Activated CD4-positive, alpha-beta T cell treated with anti-CD3 and anti-CD28 coated beads for 48 hours (primary cell): Measurements from ENCODE around the gene UROS.

Experiments used
- DNase-seq: peaks from one replicate; pipeline ENCODE4 v3.0.0-alpha.2; 2020

The UROS gene

DNA sequence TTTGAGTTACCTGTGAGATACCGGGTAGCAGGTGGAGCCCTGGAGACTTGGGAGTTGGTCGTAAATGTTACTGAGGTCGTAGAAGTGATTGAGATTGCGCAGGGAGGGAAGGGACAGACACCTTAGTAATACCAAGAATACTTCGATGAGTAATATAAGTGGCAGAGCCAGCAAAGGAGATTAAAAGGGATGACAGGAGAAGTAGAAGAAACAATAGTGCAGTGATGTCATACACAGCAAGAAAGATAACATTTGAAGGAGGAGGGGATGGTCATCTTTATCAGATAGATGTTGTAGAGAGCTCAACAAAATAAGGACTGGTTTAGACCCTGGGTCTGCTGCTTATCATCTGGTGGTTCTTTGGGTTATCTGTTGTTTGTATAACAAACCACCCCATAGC lies 5.3 kb upstream of the UROS start:
- DNase-seq: no peak

DNA sequence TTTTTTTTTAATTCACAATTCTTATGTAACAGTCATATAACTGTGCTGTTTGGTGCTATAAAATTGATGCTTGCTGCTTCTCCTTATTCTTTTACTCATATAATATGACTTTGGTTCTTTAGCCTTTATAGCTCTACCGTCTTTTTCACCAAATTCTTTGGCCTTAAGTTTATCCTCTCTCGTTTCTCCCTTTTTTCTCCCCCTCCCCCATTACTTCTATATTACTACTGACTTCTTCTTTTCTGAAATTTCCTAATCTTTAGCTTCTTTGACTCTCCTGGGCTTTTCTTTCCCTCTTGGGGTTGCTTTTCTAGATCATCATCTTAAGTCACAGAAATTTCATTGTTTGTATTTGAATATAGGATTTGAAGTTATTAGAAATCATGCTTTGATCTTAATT lies 4.1 kb upstream of the UROS start:
- DNase-seq: no peak

DNA sequence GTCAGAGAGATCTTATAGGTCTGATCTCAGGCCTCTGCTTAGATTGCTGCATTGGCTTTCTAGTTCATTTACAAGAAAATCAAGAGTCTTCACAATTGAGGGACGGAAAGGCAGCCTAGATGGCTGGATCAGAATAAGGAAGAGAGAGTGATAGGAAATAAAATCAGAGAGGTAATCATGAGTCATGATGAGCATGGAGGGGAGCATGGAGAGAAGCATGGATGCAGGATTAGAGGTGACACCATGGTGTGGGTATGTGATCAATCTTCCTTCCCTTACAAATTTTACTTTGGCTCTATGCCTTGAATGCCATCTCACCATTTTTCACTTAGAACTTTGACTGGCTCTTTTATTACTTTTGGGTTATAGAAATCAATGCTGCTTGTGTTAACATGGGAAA lies 1.7 kb upstream of the UROS start:
- no peak for DNase-seq

DNA sequence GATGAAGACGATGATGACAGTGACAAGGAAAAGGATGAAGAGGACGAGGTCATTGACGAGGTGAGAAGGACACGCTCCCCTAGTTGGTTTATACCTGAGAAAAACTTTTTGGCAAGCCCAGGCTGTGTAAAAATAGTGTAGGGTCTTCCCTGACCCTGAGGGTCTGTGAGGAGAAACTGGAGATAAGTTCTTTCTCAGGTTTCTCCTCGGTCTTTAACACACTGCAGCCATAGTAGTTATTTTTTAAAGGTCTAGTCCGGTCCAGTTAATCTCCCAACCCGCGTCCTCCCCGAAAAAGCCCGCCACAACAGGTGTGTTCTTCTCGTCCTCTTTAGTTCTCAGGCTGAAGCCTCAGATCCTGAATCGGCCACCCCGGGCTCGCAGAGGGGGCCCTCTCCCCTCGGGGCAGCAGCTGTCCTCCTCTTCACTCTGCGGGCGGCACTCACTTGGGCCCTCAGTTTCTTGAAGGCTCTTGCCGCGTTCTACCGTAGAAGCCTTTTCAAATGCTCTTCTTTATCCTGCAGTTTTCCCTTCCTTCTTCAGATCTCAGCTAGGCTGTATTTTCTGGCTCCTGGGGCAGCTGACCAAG lies 699 bp upstream of the UROS start:
- peak; percentile 15 for DNase-seq

DNA sequence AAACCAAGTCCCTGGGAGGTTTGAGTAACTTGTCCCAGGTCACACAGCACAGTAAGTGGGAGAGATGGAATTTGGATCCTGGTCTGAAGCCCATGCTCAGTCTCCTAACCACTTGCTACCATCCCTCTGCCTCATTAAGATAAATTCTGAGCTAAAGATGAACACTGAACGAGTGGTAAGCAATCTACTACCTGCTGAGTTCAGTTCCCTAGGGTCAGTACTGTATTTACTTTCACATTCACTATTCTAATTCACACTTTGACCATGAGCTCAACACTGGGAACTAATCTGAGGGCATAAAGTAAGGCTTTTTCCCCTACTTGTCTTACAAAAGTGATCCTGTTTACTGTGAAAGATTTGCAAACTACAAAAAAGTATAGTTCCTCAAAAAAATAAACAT lies 2.4 kb downstream of the UROS start:
- DNase-seq: no peak

DNA sequence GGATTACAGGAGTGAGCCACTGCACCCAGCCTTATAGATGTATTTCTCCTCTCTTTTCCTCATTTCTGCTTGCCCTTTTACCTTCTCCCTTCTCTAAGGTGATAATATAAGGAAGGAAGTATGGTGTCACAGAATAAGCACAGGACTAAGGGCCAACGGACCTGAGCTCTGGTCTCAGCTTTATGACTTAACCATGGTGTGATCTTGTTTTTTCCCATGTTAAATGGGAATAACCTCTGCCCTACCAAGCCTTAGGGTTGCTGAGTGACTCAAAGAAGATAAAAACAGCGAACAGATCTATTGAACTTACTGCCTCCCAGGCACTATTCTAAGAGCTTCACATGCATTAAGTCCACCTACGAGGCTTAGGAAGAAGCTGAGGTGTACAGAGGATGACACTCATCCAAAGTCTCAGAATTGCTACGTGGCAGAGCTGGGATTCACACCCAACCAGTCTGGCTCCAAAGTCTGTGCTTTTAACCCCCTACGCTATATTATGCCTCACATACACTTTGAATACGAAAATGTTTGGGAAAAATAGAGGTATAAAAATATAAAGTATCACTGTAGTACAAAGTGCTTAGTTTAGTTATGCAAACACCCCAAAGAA lies 5.6 kb downstream of the UROS start:
- no peak for DNase-seq

DNA sequence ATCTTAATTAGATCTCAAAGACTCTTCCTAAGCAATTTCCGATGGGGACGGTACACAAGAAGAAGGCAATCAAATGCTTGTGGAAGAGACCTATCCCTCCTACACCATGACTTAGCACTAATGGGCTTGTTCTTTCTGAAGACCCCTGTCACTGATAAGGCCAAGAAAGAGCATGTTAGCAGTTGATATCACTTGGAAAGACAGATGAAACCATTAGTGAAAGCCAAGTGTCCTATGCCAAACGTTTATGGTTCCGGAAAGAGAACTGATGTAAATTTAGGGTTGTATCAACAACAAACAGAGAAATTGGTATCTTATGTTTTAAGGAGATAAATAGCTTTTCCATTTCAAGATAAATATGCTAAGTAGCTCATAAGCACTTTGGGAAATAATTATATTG lies 6.5 kb downstream of the UROS start:
- no peak for DNase-seq

DNA sequence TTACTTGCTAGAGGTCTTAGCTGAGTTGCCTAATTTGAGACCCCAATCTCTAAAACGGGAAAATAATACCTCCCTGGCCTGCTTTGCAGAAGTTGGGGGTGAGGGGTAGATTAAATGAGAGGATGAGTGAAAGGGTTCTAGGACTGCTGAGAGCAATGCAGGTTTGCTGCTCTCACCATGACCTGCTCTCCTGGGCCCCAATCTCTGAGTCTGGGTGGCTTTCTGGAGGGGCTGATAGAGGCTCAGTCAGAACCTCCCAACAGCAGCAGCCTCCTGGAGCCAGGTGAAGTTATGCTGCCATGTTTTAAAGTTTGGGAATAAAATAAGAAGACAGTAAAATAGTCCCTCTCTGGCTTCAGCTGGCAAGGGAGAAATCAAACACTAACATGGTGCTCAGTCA lies 7.3 kb downstream of the UROS start:
- DNase-seq: no peak

DNA sequence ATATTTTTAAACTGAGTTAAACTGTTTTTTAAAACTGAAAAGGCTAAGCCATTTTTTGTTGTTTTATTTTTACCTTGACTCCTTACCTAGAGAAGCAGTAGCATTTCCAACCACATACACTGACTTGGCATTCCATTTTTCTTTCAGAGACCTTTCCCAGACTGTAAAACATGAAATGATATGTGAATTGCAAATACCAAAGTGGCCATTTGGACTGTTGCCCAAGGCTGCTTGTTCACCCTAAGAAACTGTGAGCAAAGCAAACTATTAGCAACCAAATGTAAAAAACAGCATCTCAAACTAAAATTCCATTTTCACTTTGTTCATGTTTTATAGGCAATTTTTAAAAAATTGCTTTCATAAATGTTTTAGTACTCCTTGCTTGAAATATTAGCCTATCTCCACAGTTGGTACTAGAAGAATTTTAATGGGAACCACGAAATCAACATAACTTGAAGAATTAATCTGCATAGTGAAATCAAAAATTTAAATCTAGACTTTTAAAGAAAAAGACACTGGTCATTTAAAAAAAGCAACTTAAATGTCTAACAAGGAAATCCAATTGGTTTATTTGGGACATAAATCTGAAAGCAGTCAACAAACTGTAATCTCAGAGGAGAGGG lies 10.8 kb downstream of the UROS start:
- DNase-seq: no peak

DNA sequence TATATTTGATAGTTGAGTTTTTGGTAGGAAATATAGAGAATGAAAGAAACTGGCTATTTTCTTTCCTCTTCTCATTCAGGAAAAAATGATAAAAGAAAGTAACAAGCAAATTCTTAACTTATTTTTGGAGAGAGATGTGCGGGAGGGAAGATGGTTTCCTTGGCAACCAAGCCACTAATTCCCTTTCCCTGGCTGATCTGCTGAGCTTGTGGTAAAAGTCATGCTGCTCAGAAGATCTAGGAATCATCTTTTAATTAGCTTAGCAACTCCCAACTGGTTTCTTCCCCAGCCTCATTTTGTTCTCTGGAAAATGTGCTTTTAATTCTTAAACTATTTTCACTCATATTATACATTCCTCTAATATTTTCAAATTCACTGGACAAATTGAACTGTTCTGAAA lies 11.8 kb downstream of the UROS start:
- no peak for DNase-seq

DNA sequence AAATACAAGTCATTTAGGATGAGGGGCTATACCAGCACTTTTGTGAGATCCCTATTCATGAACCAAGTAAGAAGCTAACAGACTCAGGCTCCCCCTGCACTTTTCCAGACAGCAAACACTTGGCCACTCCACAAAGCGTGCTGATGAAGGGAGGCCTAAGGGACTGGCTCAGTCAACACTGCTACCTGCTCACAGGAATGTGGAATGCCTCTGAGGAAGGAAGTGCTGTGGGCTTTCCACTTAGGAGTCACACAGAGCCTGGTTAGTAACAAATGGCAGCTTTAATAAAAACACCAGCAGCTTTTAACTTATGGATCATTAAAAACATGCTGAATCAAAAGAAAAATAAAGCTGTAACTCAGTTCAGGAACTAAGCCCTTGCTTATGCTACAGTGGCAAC lies 15.0 kb downstream of the UROS start:
- DNase-seq: no peak

DNA sequence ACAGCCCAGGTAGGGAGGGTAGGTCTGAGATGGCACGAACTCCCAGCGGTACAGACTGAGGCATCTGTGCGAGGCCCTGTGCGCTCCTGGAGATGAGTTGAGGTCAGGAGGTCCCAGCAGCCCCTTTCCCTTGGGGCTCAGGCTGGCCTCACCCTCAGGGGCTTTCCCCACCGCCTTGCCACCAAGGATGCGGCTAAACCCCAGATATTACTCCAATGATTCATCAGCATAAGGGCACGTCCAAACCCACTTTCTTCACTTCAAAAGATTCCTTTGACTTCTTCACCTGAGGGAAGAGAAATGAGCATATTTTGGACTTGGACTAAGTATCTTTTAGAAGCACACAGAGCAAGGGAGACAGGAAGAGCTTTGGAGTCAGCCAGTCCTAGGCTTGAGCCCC lies 20.3 kb downstream of the UROS start:
- no peak for DNase-seq

DNA sequence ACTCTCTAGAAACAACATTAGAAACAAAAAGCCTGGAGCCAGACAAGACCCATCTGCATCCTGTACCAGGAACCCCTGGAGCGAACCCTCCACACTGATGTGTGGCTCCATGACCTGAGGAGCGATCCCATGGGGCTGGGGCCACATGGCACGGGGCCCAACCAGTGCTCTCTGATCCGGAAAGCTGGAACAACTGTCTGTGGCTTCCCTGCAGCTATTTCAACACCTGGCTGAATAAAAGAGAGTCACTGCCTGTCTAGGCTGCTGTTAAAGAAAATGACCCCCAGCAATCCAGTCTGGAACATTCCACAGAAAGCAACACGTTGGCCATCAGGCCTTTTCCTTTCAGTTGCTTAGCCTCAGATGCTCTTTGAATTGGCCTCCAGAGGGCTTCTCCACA lies 20.9 kb downstream of the UROS start:
- DNase-seq: no peak

DNA sequence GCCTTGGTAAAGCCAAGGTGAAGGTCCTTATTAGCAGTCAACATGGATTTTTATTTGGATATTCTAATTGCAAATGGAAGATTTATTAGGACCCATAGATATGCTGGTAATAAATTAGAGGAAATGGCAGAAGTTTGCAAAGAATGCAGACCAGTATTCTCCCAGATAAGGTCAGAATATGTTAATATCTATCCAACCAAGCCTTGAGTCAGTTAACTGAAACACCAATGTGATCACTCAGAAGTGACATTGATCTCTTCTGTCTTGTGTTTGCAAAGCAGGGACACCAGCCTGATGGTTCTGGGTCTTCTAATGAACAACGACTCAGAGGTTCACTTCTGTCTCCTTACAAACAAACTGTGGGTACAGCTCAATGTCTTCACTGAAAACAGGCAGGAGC lies 21.5 kb downstream of the UROS start:
- no peak for DNase-seq

DNA sequence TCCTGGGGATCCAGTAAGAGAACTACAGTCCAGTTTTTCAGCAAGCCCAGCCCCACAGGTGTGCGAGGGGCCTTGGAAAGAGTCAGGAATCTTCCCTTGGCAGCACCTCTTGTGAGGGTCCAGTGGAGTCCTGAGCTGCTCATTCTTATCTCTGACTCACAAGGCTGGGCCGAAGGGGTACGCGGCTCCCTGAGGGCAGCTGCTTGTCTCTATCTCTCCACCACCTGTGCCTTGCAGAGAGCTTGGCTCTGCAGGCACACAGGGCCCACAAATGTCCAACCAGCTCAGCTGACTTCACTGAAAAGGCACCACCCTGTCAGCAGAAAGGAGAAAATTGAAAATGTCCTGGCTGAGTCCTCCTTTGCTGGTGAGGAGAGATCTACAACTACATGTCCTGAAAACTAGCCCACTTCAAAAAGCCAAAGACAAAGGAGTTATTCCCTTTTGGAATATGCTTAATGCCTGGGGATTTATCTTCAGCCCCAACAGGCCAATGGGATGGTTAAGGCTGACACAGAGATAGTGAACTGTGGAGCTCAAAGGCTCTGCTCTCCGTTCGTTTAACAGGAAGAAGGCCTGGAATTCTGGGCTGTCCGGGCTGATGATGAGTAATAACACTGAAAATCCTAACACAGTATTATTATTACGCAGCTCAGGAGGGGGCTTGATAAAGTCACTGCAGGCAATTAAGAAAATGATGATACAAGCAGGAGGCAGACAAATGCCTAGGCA lies 23.4 kb downstream of the UROS start:
- DNase-seq: no peak

DNA sequence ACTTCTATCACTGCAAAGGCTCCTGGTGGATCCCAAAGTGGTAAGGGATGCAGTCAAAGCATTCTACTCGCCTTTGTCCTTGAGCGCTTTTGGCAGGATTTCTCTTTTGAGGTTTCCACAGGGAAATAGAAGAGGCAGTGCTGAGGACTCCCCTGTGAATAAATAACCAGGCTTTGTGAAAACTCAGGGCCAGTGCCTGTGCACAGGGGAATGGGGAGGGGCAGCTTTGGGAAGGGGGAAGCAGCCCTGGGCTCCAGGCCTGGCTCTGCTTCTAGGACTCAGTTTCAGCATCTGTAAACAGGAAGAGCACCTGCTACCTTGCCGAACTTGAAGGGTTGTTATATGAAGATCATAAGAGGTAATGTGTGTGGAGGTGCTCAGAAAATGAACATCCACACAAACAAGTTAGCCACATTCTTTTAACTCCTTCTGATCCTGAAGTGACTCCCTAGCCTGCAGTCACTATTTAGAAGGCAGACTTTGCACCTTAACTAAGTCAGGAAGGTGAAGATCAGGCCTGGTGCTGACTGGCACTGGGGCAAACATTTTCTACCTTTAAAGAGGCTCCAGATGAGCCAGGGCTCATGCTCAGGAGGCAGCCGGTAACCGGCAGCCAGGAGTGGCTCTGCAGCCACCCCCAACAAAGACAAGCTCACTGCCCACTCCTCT lies 24.9 kb downstream of the UROS start:
- DNase-seq: no peak

DNA sequence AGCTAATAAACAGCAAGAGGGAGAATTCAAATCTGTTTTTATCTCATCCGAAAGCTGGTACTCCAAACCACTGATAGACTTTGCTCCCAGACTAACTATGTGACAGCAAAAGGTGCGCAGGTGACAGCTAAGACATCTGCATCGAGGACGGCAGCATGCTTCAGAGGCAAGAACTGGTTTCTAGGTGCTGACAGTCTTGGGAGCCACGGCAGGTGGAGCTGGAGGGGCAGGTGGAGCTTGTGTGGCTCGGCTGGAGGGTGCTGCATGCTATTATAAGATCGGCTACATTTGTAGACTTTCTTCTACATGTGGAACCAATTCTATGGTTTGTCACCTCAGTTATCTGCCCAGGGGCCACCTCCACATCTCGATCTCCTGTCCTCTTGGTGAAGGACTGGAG lies 25.6 kb downstream of the UROS start:
- no peak for DNase-seq

DNA sequence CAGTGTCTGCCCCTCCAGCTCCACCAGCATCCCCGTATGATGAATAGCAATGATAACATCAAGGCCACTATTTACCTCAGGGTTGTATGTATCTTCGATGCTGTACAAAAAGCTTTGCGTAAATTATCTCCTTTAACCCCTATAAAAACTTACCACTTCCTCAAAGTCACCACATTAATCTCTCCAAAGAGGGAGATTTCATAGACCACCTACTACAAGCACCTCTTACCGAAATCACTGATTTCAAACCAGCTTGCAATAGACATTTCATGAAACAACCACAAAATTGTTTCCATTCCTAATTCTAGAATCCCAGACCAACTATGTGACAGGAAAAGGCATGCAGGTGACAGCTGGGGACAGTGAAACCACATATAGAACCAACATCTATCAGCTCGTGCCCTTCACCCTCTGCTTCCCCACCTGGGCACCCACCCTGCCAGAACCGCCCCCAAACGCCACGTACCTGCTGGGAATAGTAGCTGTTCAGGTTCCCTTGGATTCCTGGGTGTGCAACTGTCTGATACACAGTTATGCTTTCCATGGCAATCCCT lies 27.3 kb downstream of the UROS start:
- no peak for DNase-seq

DNA sequence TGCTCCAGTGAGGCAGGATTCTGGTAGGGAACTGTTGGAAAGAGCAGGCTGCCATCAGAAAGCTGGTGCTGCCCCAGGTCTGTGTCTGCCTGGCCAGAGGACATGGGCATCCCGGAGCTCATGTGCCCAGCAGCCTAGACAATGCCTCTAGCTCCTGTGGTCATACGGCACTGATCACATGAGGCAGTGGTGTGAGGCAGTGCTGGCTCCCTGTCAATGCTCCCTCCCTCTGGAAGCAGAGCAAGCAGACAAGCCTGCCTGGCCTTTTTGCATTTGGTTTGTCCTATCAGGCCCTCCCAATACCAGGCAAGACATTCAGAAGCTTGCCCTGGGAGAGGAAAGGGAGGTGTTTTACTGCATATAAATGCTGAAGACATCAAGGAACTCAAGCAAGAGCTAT lies 27.9 kb downstream of the UROS start:
- no peak for DNase-seq

DNA sequence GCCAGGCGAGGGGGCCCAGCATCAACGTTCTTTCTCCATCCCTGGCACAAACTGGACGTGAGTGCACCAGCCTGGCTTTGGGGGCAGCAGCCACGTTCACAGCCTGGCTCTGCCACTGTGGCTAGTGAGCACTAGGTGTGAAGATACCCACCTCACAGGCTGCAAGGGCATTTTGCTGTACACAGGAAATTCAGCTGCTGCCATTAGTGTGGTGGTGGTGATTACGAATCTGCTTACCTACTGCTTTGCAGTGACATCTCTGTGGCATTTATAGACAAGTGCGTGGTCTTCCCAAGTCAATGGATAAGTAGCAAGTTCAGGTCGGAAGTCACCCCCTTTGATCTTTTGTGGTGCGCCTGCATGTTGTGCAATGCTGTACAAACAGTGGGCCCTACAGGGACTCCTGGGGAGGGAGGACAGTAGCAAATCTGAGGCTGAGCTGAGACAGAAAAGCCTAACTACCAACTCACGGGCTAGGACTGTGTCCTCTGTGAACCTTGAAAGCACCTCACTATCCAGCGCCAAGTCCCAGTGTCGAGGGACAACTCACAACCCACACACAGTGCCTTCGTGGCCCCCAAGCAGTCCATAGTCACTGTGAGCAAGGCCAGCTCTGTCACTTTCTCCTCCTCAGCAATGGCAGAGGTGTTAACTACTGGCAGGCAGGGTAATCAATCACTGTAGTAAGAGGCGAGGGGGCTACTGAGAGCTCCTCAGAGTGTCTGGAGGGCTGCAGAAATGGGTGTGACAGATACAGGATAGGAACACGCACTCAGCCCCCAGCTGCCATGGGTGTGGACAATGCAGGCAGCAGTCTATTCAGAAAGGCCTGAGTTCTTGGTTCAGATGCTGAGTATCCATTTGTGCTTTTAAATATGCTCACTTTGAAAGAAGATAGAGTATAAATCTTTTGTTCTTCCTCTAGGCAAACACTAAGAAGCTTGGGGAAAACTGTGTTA lies 30.4 kb downstream of the UROS start:
- no peak for DNase-seq

DNA sequence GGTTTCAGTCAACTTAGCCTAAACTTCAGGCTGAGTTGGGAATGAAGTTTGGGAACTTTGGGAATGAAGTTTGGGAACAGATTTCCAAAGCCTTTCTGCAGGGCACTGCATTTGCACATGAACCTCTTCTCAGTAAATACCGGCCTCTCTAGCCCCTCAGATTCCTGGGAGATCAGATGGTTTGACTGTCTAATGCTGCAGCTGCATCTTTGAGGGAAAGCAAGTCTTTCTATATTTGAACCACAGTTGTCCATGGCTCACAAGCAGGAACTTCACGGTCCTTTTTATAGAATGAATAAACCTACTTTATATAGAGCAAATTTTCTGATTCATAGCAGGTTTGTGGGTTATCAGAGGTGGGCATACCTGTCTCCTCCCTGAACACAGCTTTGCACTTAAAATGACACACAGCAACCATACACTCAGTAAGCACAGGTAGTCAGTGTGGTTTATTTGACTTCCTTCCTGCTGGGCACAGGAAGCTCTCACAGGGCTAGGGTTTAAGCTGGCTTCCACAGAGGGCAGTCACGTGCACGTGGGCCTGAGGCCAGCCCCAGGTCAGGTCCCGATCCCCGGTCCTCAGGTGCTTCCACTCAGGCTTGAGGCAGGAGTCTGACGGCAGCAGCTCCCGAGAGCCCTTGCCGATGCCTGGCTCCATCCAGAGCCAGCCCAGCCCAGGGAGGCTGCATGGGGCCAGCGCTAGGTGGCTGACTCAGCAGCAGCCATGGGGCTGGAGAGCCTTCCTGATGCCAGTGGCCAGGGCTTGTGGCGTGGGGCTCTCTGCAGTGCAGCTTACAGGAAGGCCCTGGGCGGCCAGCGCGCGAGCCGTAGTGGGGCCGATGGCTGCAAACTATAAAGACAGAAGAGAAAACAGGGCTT lies 34.7 kb downstream of the UROS start:
- DNase-seq: no peak
